ENCODE data around the gene TENM4.

GRCh38 chr11:79447038-79447786, 6.4 kb upstream of the TENM4 start:
- TF ChIP-seq POLR2A (IDR thresholded peaks at IDR 0.05; ENCODE audit: low read length), result no peak
- no peak for TF ChIP-seq MAFK (IDR thresholded peaks at IDR 0.05; ENCODE audit: partially characterized antibody)
- TF ChIP-seq NFE2L2 (conservative IDR thresholded peaks at IDR 0.05; ENCODE audit: low read length), result no peak
- no peak for TF ChIP-seq RNF2 (IDR thresholded peaks at IDR 0.05; ENCODE audit: borderline replicate concordance, low read depth)
- no peak for TF ChIP-seq MAX (IDR thresholded peaks at IDR 0.05)
- no peak for TF ChIP-seq REST (IDR thresholded peaks at IDR 0.05)
- no peak for TF ChIP-seq HDAC2 (IDR thresholded peaks at IDR 0.05)
